Measurements from ENCODE around the gene CHGA.

Gene CHGA

GRCh38 chr14:92961567-92961855 lies 38.6 kb downstream of the CHGA start:
- DNase-seq (ENCODE audit: low read depth), result no peak

GRCh38 chr14:92962031-92962830 lies 39.3 kb downstream of the CHGA start:
- DNase-seq (ENCODE audit: low read depth), result no peak

- DNase-seq (ENCODE audit: low read depth), result no peak
Measured at GRCh38 chr14:92962831-92963095, 39.8 kb downstream of the CHGA start.

- no peak for DNase-seq (ENCODE audit: low read depth)
Measured at GRCh38 chr14:92963301-92964123, 40.6 kb downstream of the CHGA start.

- DNase-seq (ENCODE audit: low read depth), result no peak
Measured at GRCh38 chr14:92964124-92965109, 41.5 kb downstream of the CHGA start.

GRCh38 chr14:92965281-92965680 lies 42.3 kb downstream of the CHGA start:
- no peak for DNase-seq (ENCODE audit: low read depth)

- DNase-seq (ENCODE audit: low read depth), result no peak
Measured at GRCh38 chr14:92967346-92967926, 44.5 kb downstream of the CHGA start.

- no peak for DNase-seq (ENCODE audit: low read depth)
Measured at GRCh38 chr14:92968291-92969020, 45.5 kb downstream of the CHGA start.

- DNase-seq (ENCODE audit: low read depth), result no peak
Measured at GRCh38 chr14:92969430-92969829, 46.5 kb downstream of the CHGA start.

- DNase-seq (ENCODE audit: low read depth), result no peak
Measured at GRCh38 chr14:92969871-92970270, 46.9 kb downstream of the CHGA start.

- no peak for DNase-seq (ENCODE audit: low read depth)
Measured at GRCh38 chr14:92970271-92970670, 47.3 kb downstream of the CHGA start.

GRCh38 chr14:92971601-92972180 lies 48.7 kb downstream of the CHGA start:
- no peak for DNase-seq (ENCODE audit: low read depth)

- no peak for DNase-seq (ENCODE audit: low read depth)
Measured at GRCh38 chr14:92973261-92973797, 50.4 kb downstream of the CHGA start.

- DNase-seq (ENCODE audit: low read depth), result no peak
Measured at GRCh38 chr14:92973798-92974372, 50.9 kb downstream of the CHGA start.

- DNase-seq (ENCODE audit: low read depth), result no peak
Measured at GRCh38 chr14:92974541-92975345, 51.8 kb downstream of the CHGA start.

GRCh38 chr14:92976268-92976667 lies 53.3 kb downstream of the CHGA start:
- DNase-seq (ENCODE audit: low read depth), result no peak

- DNase-seq (ENCODE audit: low read depth), result no peak
Measured at GRCh38 chr14:92978229-92979021, 55.5 kb downstream of the CHGA start.

GRCh38 chr14:92980866-92981265 lies 57.9 kb downstream of the CHGA start:
- DNase-seq (ENCODE audit: low read depth), result no peak

GRCh38 chr14:92981726-92982125 lies 58.8 kb downstream of the CHGA start:
- no peak for DNase-seq (ENCODE audit: low read depth)

Measured in stimulated activated CD8-positive, alpha-beta memory T cell treated with anti-CD3 and anti-CD28 coated beads, Interleukin-7, amount 100 ng/mL, for 24 hours (primary cell).